GM21447 (cell line): ENCODE results near the gene SDHAF2.
A peak's percentile ranks its signal among the peaks of the same experiment; 100 is the strongest.
"Not testable (repeated sequence)": the region's sequence is repeated elsewhere in the genome, so short reads cannot be mapped to it uniquely, and the experiment has no call there.

ENCODE experiments used
- ATAC-seq: cut with Tn5 transposase; IDR thresholded peaks from one replicate; pipeline ENCODE4 v1.9.1; 2021; ENCODE audit not compliant: unreplicated experiment

SDHAF2 gene

GRCh38 chr11:61422226-61422625 is 7.7 kb upstream of the SDHAF2 start:
- no peak for ATAC-seq

GRCh38 chr11:61425367-61426131 is 4.4 kb upstream of the SDHAF2 start:
- ATAC-seq: no peak

GRCh38 chr11:61429346-61429690 is 606 bp upstream of the SDHAF2 start:
- ATAC-seq: peak; percentile 49

- not testable (repeated sequence) for ATAC-seq
These were observed 915 bp downstream of the SDHAF2 start for GRCh38 chr11:61430839-61431238.

GRCh38 chr11:61437496-61437895 is 7.6 kb downstream of the SDHAF2 start:
- no peak for ATAC-seq

GRCh38 chr11:61439615-61440014 is 9.7 kb downstream of the SDHAF2 start:
- ATAC-seq: no peak

- no peak for ATAC-seq
These were observed 12.7 kb downstream of the SDHAF2 start for GRCh38 chr11:61442616-61443015.

GRCh38 chr11:61445516-61445915 is 15.6 kb downstream of the SDHAF2 start:
- ATAC-seq: no peak

GRCh38 chr11:61446211-61446651 is 16.3 kb downstream of the SDHAF2 start:
- peak; percentile 63 for ATAC-seq

GRCh38 chr11:61447601-61448551 is 18.0 kb downstream of the SDHAF2 start:
- no peak for ATAC-seq

GRCh38 chr11:61448552-61448927 is 18.6 kb downstream of the SDHAF2 start:
- no peak for ATAC-seq

GRCh38 chr11:61452825-61453224 is 22.9 kb downstream of the SDHAF2 start:
- ATAC-seq: no peak

GRCh38 chr11:61453695-61454094 is 23.8 kb downstream of the SDHAF2 start:
- ATAC-seq: no peak

- ATAC-seq: no peak
These were observed 24.6 kb downstream of the SDHAF2 start for GRCh38 chr11:61454520-61454919.

GRCh38 chr11:61460474-61460881 is 30.6 kb downstream of the SDHAF2 start:
- ATAC-seq: no peak

- no peak for ATAC-seq
These were observed 31.1 kb downstream of the SDHAF2 start for GRCh38 chr11:61460986-61461385.

- not testable (repeated sequence) for ATAC-seq
These were observed 37.7 kb downstream of the SDHAF2 start for GRCh38 chr11:61467602-61468001.

GRCh38 chr11:61468002-61468401 is 38.1 kb downstream of the SDHAF2 start:
- no peak for ATAC-seq

- ATAC-seq: no peak
These were observed 42.4 kb downstream of the SDHAF2 start for GRCh38 chr11:61472282-61472681.

GRCh38 chr11:61472868-61473267 is 42.9 kb downstream of the SDHAF2 start:
- ATAC-seq: no peak

GRCh38 chr11:61473370-61474012 is 43.6 kb downstream of the SDHAF2 start:
- ATAC-seq: no peak
